ENCODE data around the gene NPDC1. TPM values are rescaled to one million over a fixed set of nuclear protein-coding genes. Genes with fewer than 3 reads are reported as not detected.
A peak's percentile ranks its signal among the peaks of the same experiment; 100 is the strongest.

NPDC1 gene, protein sequence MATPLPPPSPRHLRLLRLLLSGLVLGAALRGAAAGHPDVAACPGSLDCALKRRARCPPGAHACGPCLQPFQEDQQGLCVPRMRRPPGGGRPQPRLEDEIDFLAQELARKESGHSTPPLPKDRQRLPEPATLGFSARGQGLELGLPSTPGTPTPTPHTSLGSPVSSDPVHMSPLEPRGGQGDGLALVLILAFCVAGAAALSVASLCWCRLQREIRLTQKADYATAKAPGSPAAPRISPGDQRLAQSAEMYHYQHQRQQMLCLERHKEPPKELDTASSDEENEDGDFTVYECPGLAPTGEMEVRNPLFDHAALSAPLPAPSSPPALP
- total RNA-seq = 58.1 and 59.4 TPM in 2 replicates

DNA sequence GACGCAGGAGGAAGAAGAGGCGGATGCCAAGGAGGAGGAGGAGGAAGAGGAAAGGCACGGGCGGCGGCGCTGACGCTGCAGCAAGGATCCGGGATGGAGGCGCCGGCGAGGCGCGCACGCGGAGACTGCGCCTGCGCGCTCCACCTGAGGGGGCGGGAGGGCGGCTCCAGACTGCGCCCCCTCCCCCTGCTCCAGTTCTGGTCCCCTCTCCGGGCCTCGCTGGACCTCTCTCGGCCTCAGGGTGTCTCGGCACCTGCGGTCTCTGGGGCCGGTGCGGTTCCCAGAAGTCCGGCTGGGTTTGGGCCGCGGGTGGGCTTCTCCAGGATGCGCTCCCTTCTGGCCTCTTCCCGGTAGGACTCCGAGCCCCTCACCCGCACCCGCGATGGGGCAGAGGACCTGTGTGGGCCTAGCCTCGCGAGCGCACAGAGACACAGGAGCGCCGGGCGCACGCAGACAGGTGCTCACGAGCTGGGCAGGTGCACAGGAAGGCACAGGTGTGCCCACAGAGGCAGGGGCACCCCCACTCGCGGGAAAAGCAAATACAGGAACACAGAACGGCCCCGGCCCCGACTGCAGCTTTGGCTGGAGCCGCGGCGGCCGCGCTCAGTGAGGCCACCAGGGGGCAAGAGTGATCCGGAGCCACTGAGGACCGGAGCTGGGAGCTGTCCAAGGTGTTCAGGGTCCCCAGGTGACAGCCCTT lies at the start of gene NPDC1:
Gene NPDC1, minus strand, starts transcription at position 90 of the 700 bp plus-strand sequence. CDS start 188 bp downstream, outside the sequence.
- peaks cover 31% of the 10 kb centered on the region for H3K27me3 Mint-ChIP-seq
- intact Hi-C loops (cut with micrococcal nuclease) = loop anchor here (1.0 to 10.0 kb wide), 4 partner anchors 21 to 199 kb away; partner anchors contain the start of genes LRRC26, PHPT1 and TMEM210
- no peaks in the 10 kb centered on the region for H3K36me3 Mint-ChIP-seq (ENCODE audit: low read depth)
- H3K9me3 Mint-ChIP-seq = no peaks in the 10 kb centered on the region
- peak within 1 kb of the TSS; percentile 78 for H3K4me3 Mint-ChIP-seq
- peak within 1 kb of the TSS; percentile 15 for H3K27ac Mint-ChIP-seq
- DNase-seq = peak; percentile 95
- H3K4me1 Mint-ChIP-seq = peaks cover 7% of the 10 kb centered on the region

DNA sequence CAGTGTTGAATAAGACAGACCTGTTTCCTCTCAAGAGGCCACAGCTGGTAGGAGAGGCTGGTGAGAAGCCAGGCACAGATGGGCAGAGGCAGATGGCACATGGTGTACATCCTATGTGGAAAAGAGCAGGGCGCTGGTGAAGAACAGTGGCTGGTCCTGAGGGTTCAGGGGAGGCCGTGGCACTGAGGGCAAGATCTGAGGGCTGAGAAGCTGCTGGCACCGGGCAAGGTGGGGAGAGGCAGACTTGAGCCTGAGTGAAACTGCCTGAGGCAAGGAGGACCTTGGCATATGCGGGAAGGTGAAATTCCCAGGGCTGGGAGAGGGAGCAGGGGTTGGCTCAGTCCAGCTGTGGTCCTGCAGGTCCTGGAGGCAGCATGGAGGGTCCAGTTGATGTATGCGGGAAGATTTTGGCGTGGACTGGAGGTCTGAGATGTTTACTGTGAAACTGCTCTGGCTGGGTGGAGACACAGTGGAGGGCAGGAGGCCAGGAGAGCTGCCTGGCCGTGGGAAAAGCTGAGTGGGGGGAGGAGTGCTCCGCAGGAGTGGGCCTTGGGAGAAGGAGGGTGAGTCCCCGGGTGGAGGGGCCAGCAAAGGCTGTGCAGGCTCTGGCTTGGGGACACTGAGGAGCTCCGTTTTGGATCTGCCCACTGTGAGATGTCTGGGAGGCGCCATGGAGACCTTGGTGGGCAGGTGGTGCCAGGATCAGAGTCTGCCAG lies 43.4 kb upstream of the NPDC1 start:
- H3K4me1 Mint-ChIP-seq = peaks cover 31% of the 10 kb centered on the region
- H3K4me3 Mint-ChIP-seq = no peak overlapping the region
- intact Hi-C loops (cut with micrococcal nuclease) = no loop called here

DNA sequence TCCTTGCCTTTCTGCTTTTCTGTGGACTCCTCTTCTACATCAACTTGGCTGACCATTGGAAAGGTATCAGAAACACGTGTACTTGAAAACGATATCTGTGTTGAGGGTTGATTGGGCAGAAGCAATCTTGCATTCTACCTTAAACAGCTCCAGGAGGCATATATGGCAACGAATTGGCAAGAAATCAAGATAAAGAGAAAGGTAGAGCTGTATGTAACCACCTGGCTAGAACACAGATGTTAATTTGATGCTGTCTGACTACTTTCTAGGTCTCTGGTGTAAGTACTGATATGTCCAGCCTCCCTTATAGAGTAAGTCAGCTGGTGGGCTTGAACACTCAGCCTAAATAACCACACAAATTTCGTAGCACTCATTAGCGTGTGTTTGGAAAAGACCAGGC lies 42.1 kb upstream of the NPDC1 start:
- Mint-ChIP-seq H3K27ac (peak overlapping the region; percentile 91), H3K27me3 (peaks cover 3% of the 10 kb centered on the region), H3K4me3 (peak overlapping the region; percentile 90), H3K4me1 (peaks cover 35% of the 10 kb centered on the region), H3K36me3 (ENCODE audit: low read depth) (peaks cover 25% of the 10 kb centered on the region), H3K9me3 (no peaks in the 10 kb centered on the region)
- intact Hi-C loops (cut with micrococcal nuclease) = no loop called here
- DNase-seq = no peak

More for the DNA sequence above, 43.4 kb upstream of the NPDC1 start:
- no peak overlapping the region for H3K27ac Mint-ChIP-seq
- peaks cover 3% of the 10 kb centered on the region for H3K27me3 Mint-ChIP-seq
- peaks cover 26% of the 10 kb centered on the region for H3K36me3 Mint-ChIP-seq (ENCODE audit: low read depth)
- DNase-seq = no peak
- no peaks in the 10 kb centered on the region for H3K9me3 Mint-ChIP-seq

DNA sequence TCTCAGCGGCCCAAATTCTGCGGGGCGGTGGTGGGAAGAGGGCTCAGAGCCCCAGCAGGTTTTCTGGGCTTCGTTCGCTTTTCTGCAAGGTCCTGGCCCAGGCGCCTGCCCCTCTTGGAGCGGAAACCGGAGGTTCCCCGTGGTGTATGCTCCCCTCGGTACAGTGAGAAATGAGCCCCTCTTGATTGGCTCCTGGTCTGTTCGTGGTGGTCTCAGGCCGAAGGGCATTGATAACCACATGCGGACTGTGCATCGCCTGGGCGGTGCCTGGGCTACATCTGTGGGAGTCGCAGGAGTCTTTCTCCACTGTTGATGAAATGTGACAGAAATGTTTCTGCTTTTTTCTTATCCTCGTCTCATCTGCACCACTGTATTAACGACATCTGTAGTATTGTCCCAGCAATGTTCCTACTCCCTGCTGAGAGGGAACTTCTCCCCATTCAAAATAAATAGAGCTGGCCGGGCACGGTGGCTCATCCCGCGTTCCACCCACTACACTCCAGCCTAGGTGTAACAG lies 41.5 kb upstream of the NPDC1 start:
- H3K27me3 Mint-ChIP-seq = peaks cover 3% of the 10 kb centered on the region

DNA sequence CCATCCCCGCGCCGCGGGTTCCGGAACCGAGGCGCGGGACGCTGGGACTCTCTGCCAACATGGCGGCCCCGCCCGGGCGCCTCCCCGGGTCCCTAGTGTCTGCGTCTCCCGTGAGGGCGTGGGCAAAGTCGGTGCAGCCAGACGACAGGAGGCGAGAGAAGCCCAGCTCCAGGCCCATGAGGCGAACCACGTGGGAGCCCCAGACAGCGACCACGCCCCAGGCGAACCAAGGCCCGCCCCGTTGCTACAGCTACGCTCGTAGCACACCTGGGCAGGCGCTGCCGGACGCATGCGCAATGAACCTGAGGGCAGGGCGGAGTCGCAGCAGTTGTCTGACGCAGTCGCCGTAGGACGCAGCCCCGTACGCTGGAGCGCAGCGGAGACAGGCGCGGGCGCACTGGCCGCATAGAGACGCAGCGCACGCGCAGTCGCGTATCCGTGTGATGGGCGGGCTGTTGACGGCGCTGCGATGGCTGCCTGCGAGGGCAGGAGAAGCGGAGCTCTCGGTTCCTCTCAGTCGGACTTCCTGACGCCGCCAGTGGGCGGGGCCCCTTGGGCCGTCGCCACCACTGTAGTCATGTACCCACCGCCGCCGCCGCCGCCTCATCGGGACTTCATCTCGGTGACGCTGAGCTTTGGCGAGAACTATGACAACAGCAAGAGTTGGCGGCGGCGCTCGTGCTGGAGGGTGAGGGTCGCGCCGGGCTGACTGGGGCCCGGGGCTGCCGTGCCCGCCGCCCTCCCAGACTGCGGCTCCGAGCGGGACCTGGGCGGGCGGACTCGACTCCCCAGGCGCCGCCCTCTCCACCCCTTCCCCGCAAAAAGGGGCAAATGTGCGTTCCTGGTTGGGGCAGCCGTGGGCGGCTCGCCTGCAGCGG lies 40.8 kb upstream of the NPDC1 start, which contains the start of gene MAN1B1:
Gene MAN1B1, plus strand, starts transcription at position 455 of the 878 bp plus-strand sequence. Its CDS starts 15 bp downstream, at position 470.
- H3K4me3 Mint-ChIP-seq = peak within 1 kb of the TSS; percentile 94
- peaks cover 35% of the 10 kb centered on the region for H3K4me1 Mint-ChIP-seq
- no peaks in the 10 kb centered on the region for H3K9me3 Mint-ChIP-seq
- peaks cover 3% of the 10 kb centered on the region for H3K27me3 Mint-ChIP-seq
- intact Hi-C loops (cut with micrococcal nuclease) = loop anchor here (1.0 to 2.0 kb wide), 5 partner anchors 9 to 137 kb away; partner anchors contain the start of genes DPP7, SAPCD2 and UAP1L1
- H3K36me3 Mint-ChIP-seq (ENCODE audit: low read depth) = peaks cover 22% of the 10 kb centered on the region
- DNase-seq = peak; percentile 100
- H3K27ac Mint-ChIP-seq = peak within 1 kb of the TSS; percentile 98

More for the DNA sequence above, 41.5 kb upstream of the NPDC1 start:
- H3K36me3 Mint-ChIP-seq (ENCODE audit: low read depth) = peaks cover 20% of the 10 kb centered on the region
- H3K4me3 Mint-ChIP-seq = peak overlapping the region; percentile 90
- intact Hi-C loops (cut with micrococcal nuclease) = loop anchor here (1.0 to 2.0 kb wide), 3 partner anchors 8 to 27 kb away; partner anchors contain the start of genes DPP7 and SAPCD2
- peak overlapping the region; percentile 91 for H3K27ac Mint-ChIP-seq
- DNase-seq = no peak
- no peaks in the 10 kb centered on the region for H3K9me3 Mint-ChIP-seq
- peaks cover 35% of the 10 kb centered on the region for H3K4me1 Mint-ChIP-seq

DNA sequence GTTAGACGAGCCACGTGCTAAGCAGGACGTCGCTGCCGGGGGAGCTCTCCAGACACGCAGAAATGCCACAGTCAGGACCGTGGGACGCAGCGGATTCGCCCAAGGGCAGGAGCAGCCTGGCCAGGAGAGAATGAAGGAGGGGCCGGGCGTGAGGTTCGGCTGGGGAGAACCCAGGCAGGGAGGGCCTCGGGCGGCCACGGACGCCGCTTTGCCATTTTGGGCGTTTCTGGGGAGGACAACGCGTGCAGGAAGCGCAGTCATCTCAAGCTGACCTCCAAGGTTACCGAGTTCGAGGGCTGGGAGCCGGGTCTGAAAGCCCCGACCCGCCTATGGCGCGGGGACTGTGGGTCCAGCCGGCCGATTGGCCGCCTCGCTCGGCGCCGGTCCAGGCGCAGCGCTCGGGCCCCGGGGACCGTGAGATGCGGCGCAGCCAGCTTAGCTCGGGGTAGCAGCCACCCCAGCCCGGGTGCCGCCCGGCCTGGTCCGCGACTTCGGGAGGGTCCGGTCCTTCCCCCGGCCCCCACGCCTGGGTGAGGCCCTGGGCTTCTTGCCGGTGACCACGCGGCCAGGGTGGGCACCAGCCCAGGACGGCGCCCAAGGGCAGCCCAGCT lies 40.0 kb upstream of the NPDC1 start:
- H3K27me3 Mint-ChIP-seq = peaks cover 3% of the 10 kb centered on the region
- H3K4me3 Mint-ChIP-seq = peak overlapping the region; percentile 94
- intact Hi-C loops (cut with micrococcal nuclease) = loop anchor here (1.0 to 2.0 kb wide), 4 partner anchors 9 to 137 kb away; partner anchors contain the start of genes DPP7, SAPCD2 and UAP1L1
- peak; percentile 84 for DNase-seq
- peak overlapping the region; percentile 98 for H3K27ac Mint-ChIP-seq
- H3K4me1 Mint-ChIP-seq = peaks cover 35% of the 10 kb centered on the region
- H3K36me3 Mint-ChIP-seq (ENCODE audit: low read depth) = peaks cover 21% of the 10 kb centered on the region
- no peaks in the 10 kb centered on the region for H3K9me3 Mint-ChIP-seq

DNA sequence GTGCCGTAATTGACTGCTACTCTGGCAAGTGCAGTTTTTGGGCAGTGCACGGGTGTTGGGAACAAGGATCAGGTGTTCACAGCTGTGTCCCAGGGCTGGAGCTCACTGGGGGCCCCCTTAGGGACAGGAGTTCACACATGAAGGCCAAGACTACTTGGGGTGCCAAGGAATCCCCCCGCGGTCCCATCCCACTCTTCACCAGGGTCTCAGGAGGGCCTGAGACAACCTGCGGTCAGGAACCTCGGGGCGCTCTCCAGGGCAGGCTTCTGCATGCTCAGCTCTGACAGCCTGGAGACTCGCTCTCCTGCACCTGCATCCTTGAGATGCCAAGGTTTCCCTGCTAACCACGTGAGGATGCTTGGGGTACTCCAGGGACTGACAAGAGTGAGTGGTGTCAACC lies 38.5 kb upstream of the NPDC1 start:
- no peak overlapping the region for H3K27ac Mint-ChIP-seq

DNA sequence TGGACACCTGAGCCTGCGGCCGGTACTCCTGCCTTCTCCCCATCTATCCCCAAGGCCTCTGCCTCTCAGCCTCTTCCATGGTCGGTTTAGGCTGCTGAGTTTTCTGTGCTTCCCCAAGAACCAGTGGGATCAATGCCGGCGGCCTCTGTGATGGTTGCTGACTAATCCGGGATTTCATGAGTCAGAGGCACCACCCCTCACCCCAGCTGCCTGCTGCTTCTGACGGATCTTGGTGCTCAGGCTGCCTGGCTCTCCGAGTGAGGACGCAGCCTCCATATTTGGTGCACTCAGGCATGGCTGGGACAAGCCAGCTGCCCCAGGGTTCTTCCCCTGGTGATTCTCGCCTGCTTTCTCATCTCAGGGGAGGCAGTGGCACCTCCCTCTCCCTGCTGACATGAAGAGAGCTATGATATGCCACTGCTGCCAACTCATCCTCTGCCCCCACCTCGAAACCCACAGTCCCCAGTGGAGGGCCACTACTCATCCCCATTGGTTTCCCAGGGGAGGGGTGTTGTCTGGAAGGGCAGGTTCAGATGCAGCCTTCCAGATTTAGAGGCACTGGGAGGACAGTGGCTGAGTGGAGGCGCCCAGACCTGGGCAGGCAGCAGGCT lies 37.5 kb upstream of the NPDC1 start:
- DNase-seq = no peak
- peaks cover 32% of the 10 kb centered on the region for H3K4me1 Mint-ChIP-seq
- H3K27me3 Mint-ChIP-seq = peaks cover 3% of the 10 kb centered on the region
- H3K9me3 Mint-ChIP-seq = no peaks in the 10 kb centered on the region
- H3K4me3 Mint-ChIP-seq = no peak overlapping the region
- intact Hi-C loops (cut with micrococcal nuclease) = no loop called here
- H3K27ac Mint-ChIP-seq = peak overlapping the region; percentile 44
- peaks cover 14% of the 10 kb centered on the region for H3K36me3 Mint-ChIP-seq (ENCODE audit: low read depth)

More for the DNA sequence above, 38.5 kb upstream of the NPDC1 start:
- intact Hi-C loops (cut with micrococcal nuclease) = no loop called here
- H3K4me1 Mint-ChIP-seq = peaks cover 38% of the 10 kb centered on the region
- H3K4me3 Mint-ChIP-seq = no peak overlapping the region
- peaks cover 19% of the 10 kb centered on the region for H3K36me3 Mint-ChIP-seq (ENCODE audit: low read depth)
- no peaks in the 10 kb centered on the region for H3K9me3 Mint-ChIP-seq
- no peak for DNase-seq
- peaks cover 3% of the 10 kb centered on the region for H3K27me3 Mint-ChIP-seq

DNA sequence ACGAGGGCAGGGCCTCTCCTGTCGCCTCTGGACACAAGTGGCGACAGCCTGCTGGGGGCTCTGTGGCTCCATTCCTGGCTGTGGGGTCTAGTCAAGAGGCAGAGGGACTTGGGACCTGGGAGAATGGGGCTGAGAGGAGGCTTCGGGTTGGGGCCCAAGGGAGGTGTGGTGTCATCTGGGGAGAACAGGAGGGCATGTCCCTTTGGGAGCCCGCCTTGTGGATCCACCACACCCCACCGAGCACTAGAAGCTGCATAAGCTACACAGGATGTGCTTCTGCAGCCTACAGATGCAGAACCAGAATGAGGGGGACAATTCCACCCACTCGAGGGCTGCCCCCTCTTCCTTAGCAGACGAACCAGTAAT lies 36.9 kb upstream of the NPDC1 start:
- no peaks in the 10 kb centered on the region for H3K9me3 Mint-ChIP-seq
- H3K27me3 Mint-ChIP-seq = peaks cover 3% of the 10 kb centered on the region
- H3K4me1 Mint-ChIP-seq = peaks cover 27% of the 10 kb centered on the region
- peaks cover 13% of the 10 kb centered on the region for H3K36me3 Mint-ChIP-seq (ENCODE audit: low read depth)
- no peak for DNase-seq
- H3K27ac Mint-ChIP-seq = no peak overlapping the region
- intact Hi-C loops (cut with micrococcal nuclease) = no loop called here
- no peak overlapping the region for H3K4me3 Mint-ChIP-seq

DNA sequence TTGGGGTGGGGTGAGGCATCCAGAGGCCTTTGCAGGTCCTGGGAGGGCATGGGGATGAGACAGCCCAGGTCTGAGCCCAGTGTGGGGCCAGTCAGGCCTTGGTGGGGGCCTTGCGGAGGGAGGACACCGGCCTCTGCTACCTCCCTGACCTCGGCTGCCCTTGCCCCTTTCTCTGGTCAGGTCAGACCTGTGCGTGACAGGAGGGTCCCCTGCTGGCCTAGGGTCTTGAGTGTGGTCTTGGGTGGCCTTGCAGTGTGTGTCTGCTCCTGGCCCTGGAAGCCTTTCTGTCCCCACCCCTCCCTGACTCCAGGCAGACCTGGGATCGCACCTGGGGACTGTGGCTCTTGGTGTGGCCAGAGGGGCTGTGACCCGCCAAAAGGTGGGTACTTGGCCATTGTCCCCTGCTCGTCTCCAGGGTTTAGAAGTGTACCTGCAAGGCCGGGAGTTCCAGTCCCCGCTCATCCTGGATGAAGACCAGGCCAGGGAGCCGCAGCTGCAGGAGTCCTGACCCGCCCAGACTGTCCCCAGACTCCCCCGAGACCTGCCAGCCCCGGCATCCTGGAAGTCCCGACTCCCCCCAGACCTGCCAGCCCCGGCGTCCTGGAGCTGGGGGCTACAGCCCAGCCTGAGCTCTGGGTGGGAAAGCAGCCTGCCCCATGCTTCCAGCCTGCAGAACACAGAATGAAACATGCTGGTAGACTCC lies 36.4 kb upstream of the NPDC1 start:
- Mint-ChIP-seq H3K4me3 (no peak overlapping the region), H3K4me1 (peaks cover 22% of the 10 kb centered on the region)
- intact Hi-C loops (cut with micrococcal nuclease) = no loop called here

DNA sequence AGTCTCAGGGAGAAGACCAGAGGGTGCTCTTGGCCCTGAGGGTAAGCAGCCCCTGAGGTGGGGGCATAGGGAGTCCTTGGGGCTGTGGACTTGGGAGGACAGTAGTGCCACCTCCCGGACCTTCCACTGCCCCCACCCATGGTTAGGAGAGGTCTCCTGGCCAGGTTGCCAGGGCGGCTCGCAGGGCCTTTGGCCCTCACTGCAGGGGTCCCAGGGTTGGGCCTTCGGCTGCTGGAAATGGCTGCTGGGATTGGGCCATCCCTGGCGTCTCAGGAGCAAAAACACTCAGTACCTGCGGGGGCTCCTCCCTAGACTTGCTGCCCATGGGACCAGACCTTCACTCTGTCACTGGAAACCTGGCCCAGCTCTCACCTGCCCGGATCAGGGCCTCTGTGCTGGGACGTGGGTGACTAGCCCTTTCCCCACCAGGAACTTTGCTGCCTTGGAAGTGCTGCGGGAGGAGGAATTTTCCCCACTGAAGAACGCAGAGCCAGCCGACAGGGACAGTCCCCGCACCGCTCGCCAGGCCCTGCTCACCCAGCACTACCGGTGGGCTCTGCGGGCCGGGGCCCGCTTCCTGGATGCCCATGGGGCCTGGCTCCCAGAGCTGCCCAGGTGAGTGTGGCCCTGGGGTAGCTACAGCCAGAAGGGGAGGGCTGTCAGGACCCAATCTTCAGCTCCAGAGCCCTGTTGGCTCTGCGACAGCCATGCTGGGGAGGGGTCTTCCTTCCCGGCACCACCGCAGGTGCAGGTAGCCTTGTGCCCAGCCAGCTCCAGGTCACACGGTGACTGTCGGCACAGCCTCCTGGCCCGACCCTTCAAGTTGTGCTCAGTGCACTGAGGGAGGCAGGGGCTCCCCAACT lies 34.5 kb upstream of the NPDC1 start:
- Mint-ChIP-seq H3K27me3 (no peaks in the 10 kb centered on the region), H3K27ac (no peak overlapping the region), H3K36me3 (ENCODE audit: low read depth) (peaks cover 13% of the 10 kb centered on the region), H3K4me3 (peak overlapping the region; percentile 59), H3K4me1 (peaks cover 15% of the 10 kb centered on the region), H3K9me3 (no peaks in the 10 kb centered on the region)
- intact Hi-C loops (cut with micrococcal nuclease) = no loop called here
- no peak for DNase-seq

More for the DNA sequence above, 36.4 kb upstream of the NPDC1 start:
- Mint-ChIP-seq H3K9me3 (no peaks in the 10 kb centered on the region), H3K27ac (no peak overlapping the region), H3K27me3 (peaks cover 3% of the 10 kb centered on the region), H3K36me3 (ENCODE audit: low read depth) (peaks cover 13% of the 10 kb centered on the region)
- DNase-seq = no peak

All from activated CD4-positive, alpha-beta T cell treated with anti-CD3 and anti-CD28 coated beads, Interleukin-2, amount 10 ng/mL, durations not matched to agents 24 days and 14 days (primary cell).